ENCODE measurements around the gene PRDM16.

Gene PRDM16

DNA sequence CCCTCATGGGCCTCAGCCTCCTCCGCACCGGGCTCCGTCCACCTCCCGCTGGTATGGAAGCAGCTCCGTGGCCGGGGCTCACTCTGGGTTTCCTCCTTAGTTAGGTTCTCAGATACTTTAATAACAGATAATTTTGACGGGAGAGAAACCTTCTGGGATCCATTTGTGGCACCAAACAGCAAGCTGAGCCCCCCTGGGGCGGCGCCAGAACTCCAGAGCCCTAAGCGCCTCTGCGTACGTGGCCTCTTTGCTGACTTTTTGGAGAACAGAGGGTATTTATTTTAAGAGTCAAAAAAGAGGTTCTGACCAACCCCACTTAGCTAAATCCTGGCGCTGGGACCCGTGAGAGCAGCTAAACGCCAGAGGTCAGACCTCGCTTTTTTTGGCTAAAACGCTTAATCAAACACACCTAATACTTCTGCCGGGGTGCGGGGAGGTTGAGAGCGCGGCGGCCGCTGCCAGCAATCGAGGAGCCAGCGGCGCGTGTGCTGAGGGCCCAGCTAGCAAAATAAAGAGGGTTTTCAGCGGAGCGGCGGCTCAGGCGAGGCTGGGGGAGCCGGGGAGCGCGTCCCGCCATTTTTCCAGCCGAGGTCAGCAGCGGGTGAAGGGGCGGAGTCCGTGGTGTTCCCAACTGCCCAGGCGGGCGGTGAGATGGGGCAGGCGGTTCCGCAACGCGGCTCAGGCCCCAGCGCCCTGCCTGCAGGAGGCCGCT lies 171.7 kb downstream of the PRDM16 start:
- TF ChIP-seq POLR2A (IDR thresholded peaks at IDR 0.05; ENCODE audit: extremely low read depth, insufficient read length) (no peak), MYC (IDR thresholded peaks at IDR 0.05; ENCODE audit: low read depth, low read length) (no peak), MAX (IDR thresholded peaks at IDR 0.05; ENCODE audit: low read depth, low read length) (no peak)
- TF ChIP-seq, protein P1, sequence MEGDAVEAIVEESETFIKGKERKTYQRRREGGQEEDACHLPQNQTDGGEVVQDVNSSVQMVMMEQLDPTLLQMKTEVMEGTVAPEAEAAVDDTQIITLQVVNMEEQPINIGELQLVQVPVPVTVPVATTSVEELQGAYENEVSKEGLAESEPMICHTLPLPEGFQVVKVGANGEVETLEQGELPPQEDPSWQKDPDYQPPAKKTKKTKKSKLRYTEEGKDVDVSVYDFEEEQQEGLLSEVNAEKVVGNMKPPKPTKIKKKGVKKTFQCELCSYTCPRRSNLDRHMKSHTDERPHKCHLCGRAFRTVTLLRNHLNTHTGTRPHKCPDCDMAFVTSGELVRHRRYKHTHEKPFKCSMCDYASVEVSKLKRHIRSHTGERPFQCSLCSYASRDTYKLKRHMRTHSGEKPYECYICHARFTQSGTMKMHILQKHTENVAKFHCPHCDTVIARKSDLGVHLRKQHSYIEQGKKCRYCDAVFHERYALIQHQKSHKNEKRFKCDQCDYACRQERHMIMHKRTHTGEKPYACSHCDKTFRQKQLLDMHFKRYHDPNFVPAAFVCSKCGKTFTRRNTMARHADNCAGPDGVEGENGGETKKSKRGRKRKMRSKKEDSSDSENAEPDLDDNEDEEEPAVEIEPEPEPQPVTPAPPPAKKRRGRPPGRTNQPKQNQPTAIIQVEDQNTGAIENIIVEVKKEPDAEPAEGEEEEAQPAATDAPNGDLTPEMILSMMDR (IDR thresholded peaks at IDR 0.05; ENCODE audit: low read depth, low read length), result no peak
- H3K4me3 ChIP-seq (ENCODE audit: low read depth, low read length), result no peak overlapping the region

GRCh38 chr1:3241236-3241550 lies 172.2 kb downstream of the PRDM16 start:
- no peak overlapping the region for H3K4me3 ChIP-seq (ENCODE audit: low read depth, low read length)
- DNase-seq (ENCODE audit: low read depth), result no peak
- no peak for TF ChIP-seq POLR2A (IDR thresholded peaks at IDR 0.05; ENCODE audit: extremely low read depth, insufficient read length)

More for the DNA sequence above, 171.7 kb downstream of the PRDM16 start:
- no peak for DNase-seq (ENCODE audit: low read depth)

GRCh38 chr1:3241673-3242407 lies 172.8 kb downstream of the PRDM16 start:
- no peak overlapping the region for H3K4me3 ChIP-seq (ENCODE audit: low read depth, low read length)
- TF ChIP-seq MAX (IDR thresholded peaks at IDR 0.05; ENCODE audit: low read depth, low read length) (no peak), POLR2A (IDR thresholded peaks at IDR 0.05; ENCODE audit: extremely low read depth, insufficient read length) (no peak), MYC (IDR thresholded peaks at IDR 0.05; ENCODE audit: low read depth, low read length) (no peak)
- TF ChIP-seq, protein P1 (IDR thresholded peaks at IDR 0.05; ENCODE audit: low read depth, low read length), result no peak
- no peak for DNase-seq (ENCODE audit: low read depth)

- no peak for DNase-seq (ENCODE audit: low read depth)
- no peak overlapping the region for H3K4me3 ChIP-seq (ENCODE audit: low read depth, low read length)
- TF ChIP-seq, protein P1 (IDR thresholded peaks at IDR 0.05; ENCODE audit: low read depth, low read length), result no peak
- no peak for TF ChIP-seq POLR2A (IDR thresholded peaks at IDR 0.05; ENCODE audit: extremely low read depth, insufficient read length)
- TF ChIP-seq MAX (IDR thresholded peaks at IDR 0.05; ENCODE audit: low read depth, low read length), result no peak
- TF ChIP-seq MYC (IDR thresholded peaks at IDR 0.05; ENCODE audit: low read depth, low read length), result no peak
These were observed 173.6 kb downstream of the PRDM16 start for GRCh38 chr1:3242408-3243260.

GRCh38 chr1:3243304-3243703 lies 174.3 kb downstream of the PRDM16 start:
- peak; percentile 8 for DNase-seq (ENCODE audit: low read depth)
- TF ChIP-seq POLR2A (IDR thresholded peaks at IDR 0.05; ENCODE audit: extremely low read depth, insufficient read length), result no peak
- no peak for TF ChIP-seq MYC (IDR thresholded peaks at IDR 0.05; ENCODE audit: low read depth, low read length)
- no peak for TF ChIP-seq MAX (IDR thresholded peaks at IDR 0.05; ENCODE audit: low read depth, low read length)
- TF ChIP-seq, protein P1 (IDR thresholded peaks at IDR 0.05; ENCODE audit: low read depth, low read length), result no peak
- no peak overlapping the region for H3K4me3 ChIP-seq (ENCODE audit: low read depth, low read length)
